GM18907 (cell line): Measurements from ENCODE around the gene ELN.
A peak's percentile ranks its signal among the peaks of the same experiment; 100 is the strongest.

ENCODE experiments used
- ATAC-seq: cut with Tn5 transposase; IDR thresholded peaks from one replicate; pipeline ENCODE4 v1.9.1; 2021; ENCODE audit warnings: mild to moderate bottlenecking, moderate library complexity; ENCODE audit not compliant: unreplicated experiment

The ELN gene

GRCh38 chr7:74092321-74092963 lies 64.5 kb downstream of the ELN start:
- no peak for ATAC-seq

- peak; percentile 56 for ATAC-seq
Observed at GRCh38 chr7:74092964-74093471, 65.0 kb downstream of the ELN start.

GRCh38 chr7:74093671-74094223 lies 65.8 kb downstream of the ELN start:
- ATAC-seq, result peak; percentile 12

GRCh38 chr7:74094224-74095101 lies 66.5 kb downstream of the ELN start:
- peak; percentile 41 for ATAC-seq

GRCh38 chr7:74095135-74095534 lies 67.2 kb downstream of the ELN start:
- no peak for ATAC-seq

GRCh38 chr7:74097937-74098614 lies 70.1 kb downstream of the ELN start:
- no peak for ATAC-seq

- ATAC-seq, result no peak
Observed at GRCh38 chr7:74099031-74099430, 71.1 kb downstream of the ELN start.

- peak; percentile 88 for ATAC-seq
Observed at GRCh38 chr7:74101061-74101681, 73.2 kb downstream of the ELN start.

GRCh38 chr7:74103219-74103772 lies 75.3 kb downstream of the ELN start:
- ATAC-seq, result no peak

GRCh38 chr7:74104702-74105101 lies 76.7 kb downstream of the ELN start:
- no peak for ATAC-seq

- no peak for ATAC-seq
Observed at GRCh38 chr7:74105992-74106391, 78.0 kb downstream of the ELN start.

- no peak for ATAC-seq
Observed at GRCh38 chr7:74106846-74107245, 78.9 kb downstream of the ELN start.

GRCh38 chr7:74115326-74115725 lies 87.4 kb downstream of the ELN start:
- ATAC-seq, result no peak

- no peak for ATAC-seq
Observed at GRCh38 chr7:74116356-74116755, 88.4 kb downstream of the ELN start.
